Nephron (organoid): Measurements from ENCODE around the gene TRAF1.

Source experiments
- H3K27ac Mint-ChIP-seq, 3 experiments: 2 replicates each; pipeline ENCODE4 v1.8.0; 2020; ENCODE audit warnings: mixed read lengths in 3 of 3, mild to moderate bottlenecking in 2 of 3, moderate library complexity in 1 of 3
- H3K27me3 Mint-ChIP-seq: 2 replicates; pipeline ENCODE4 v1.8.0; 2021; ENCODE audit warnings: low read depth, mild to moderate bottlenecking, moderate library complexity, mixed read lengths
- H3K36me3 Mint-ChIP-seq: 2 replicates; pipeline ENCODE4 v1.8.0; 2020; ENCODE audit warnings: low read depth, mixed read lengths
- H3K4me1 Mint-ChIP-seq: 2 replicates; pipeline ENCODE4 v1.8.0; 2020; ENCODE audit warnings: mixed read lengths
- H3K4me3 Mint-ChIP-seq, 3 experiments: 2 replicates each; pipeline ENCODE4 v1.8.0; 2020; ENCODE audit warnings: mild to moderate bottlenecking in 3 of 3, mixed read lengths in 3 of 3, moderate library complexity in 2 of 3
- H3K9me3 Mint-ChIP-seq: 2 replicates; pipeline ENCODE4 v1.8.0; 2020; ENCODE audit warnings: mixed read lengths
- TF ChIP-seq, protein P1 (sequence below), 3 experiments: fragments of 200-600 bp; sonication (generic); IDR thresholded peaks; one replicate each; pipeline ENCODE4 v1.5.0; 2021; ENCODE audit warnings: antibody characterized with exemption in 3 of 3; ENCODE audit not compliant: unreplicated experiment in 3 of 3

Gene TRAF1

DNA sequence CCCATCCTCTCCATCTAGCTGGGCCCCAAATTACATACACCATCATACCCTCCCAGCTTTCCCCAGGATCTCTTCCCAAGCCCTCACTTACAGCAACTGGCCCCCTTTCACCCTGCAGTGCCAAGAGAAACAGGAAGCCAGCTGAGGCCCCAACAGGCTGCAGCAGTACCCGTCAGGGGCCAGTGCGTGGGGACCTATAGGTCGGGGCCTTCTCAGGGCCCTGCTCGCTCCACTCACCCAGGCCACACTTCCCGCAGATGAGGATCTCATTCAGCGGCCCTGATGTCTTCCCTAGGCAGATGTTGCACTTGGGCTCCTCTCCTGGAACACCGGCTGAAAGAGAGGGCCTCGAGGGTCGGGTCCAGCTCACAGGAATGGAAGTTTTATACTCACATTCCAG lies 56.4 kb downstream of the TRAF1 start:
- TF ChIP-seq, protein P1, sequence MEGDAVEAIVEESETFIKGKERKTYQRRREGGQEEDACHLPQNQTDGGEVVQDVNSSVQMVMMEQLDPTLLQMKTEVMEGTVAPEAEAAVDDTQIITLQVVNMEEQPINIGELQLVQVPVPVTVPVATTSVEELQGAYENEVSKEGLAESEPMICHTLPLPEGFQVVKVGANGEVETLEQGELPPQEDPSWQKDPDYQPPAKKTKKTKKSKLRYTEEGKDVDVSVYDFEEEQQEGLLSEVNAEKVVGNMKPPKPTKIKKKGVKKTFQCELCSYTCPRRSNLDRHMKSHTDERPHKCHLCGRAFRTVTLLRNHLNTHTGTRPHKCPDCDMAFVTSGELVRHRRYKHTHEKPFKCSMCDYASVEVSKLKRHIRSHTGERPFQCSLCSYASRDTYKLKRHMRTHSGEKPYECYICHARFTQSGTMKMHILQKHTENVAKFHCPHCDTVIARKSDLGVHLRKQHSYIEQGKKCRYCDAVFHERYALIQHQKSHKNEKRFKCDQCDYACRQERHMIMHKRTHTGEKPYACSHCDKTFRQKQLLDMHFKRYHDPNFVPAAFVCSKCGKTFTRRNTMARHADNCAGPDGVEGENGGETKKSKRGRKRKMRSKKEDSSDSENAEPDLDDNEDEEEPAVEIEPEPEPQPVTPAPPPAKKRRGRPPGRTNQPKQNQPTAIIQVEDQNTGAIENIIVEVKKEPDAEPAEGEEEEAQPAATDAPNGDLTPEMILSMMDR (IDR thresholded peaks at IDR 0.05; ENCODE audit: unreplicated experiment in 3 of 3) = no peak
- H3K4me1 Mint-ChIP-seq = peaks cover 24% of the 10 kb centered on the region
- no peaks in the 10 kb centered on the region for H3K27me3 Mint-ChIP-seq
- peak overlapping the region in 2 of 3 experiments; percentile 35 to 40 for H3K4me3 Mint-ChIP-seq
- H3K9me3 Mint-ChIP-seq = no peaks in the 10 kb centered on the region
- peak overlapping the region in 1 of 3 experiments; percentile 41 for H3K27ac Mint-ChIP-seq
- peaks cover 8% of the 10 kb centered on the region for H3K36me3 Mint-ChIP-seq

GRCh38 chr9:120869726-120870125 lies 56.9 kb downstream of the TRAF1 start:
- H3K4me1 Mint-ChIP-seq = peaks cover 26% of the 10 kb centered on the region
- no peaks in the 10 kb centered on the region for H3K9me3 Mint-ChIP-seq
- H3K27me3 Mint-ChIP-seq = no peaks in the 10 kb centered on the region
- H3K36me3 Mint-ChIP-seq = peaks cover 8% of the 10 kb centered on the region
- H3K4me3 Mint-ChIP-seq = peak overlapping the region in 2 of 3 experiments; percentile 19 to 90
- TF ChIP-seq, protein P1 (IDR thresholded peaks at IDR 0.05; ENCODE audit: unreplicated experiment in 3 of 3) = no peak
- peak overlapping the region in 2 of 3 experiments; percentile 41 to 85 for H3K27ac Mint-ChIP-seq

DNA sequence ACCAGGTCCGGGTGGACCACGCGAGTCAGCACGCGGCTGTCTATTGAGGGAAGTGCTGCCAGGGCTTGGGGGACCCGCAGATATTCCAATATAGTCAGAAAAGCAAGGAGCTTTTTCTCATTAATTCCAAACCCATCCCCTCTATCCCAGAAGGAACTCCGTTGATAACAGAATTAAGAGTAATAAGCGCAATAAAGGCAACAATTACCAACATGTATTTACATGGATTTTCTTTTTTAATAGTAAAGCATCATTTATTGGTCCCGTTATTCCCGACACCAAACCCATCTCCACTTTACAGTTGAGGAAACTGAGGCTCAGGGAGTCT lies 57.3 kb downstream of the TRAF1 start:
- H3K4me1 Mint-ChIP-seq = peaks cover 26% of the 10 kb centered on the region
- peak overlapping the region; percentile 78 to 94 (median 85) for H3K27ac Mint-ChIP-seq
- H3K27me3 Mint-ChIP-seq = no peaks in the 10 kb centered on the region
- H3K4me3 Mint-ChIP-seq = peak overlapping the region; percentile 88 to 90 (median 89)
- TF ChIP-seq, protein P1 (IDR thresholded peaks at IDR 0.05; ENCODE audit: unreplicated experiment in 3 of 3) = no peak
- no peaks in the 10 kb centered on the region for H3K9me3 Mint-ChIP-seq
- H3K36me3 Mint-ChIP-seq = peaks cover 8% of the 10 kb centered on the region

DNA sequence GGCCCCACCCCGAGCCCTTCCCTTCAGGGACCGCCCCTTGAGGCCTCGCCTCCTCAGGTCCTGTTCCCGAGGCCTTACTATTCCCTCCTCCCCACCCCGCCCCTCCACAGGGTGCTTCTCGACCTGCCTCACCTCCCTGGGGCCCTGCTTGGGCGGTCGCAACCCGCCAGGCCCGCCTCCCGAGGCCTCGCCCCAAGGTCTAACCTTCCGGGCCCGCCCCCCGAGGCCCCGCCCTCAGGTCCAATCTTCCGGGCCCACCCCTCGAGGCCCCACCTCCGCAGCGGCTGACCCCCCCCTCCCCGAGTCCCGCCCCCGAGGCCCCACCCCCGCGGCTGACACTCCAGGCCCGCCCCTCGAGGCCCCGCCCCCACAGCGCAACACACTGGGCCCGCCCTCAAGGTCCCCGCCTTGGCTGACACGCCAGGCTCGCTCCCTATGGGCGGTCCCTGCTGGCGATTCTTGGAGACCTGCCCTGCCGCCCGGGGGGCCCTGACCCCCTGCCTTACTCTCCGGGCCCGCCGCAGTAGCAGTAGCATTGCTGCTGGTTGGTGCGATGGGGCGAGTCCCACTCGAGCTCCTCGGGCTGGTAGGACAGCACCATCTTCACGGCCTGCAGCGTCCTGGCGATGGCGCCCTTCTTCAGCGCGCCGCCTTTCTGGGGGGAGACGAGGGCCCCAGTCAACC lies 57.8 kb downstream of the TRAF1 start:
- peak overlapping the region; percentile 78 to 94 (median 85) for H3K27ac Mint-ChIP-seq
- peaks cover 25% of the 10 kb centered on the region for H3K4me1 Mint-ChIP-seq
- H3K27me3 Mint-ChIP-seq = no peaks in the 10 kb centered on the region
- TF ChIP-seq, protein P1 (IDR thresholded peaks at IDR 0.05; ENCODE audit: unreplicated experiment in 3 of 3) = peak; percentile 19 to 45 (median 35)
- H3K9me3 Mint-ChIP-seq = no peaks in the 10 kb centered on the region
- H3K4me3 Mint-ChIP-seq = peak overlapping the region; percentile 88 to 90 (median 89)
- peaks cover 10% of the 10 kb centered on the region for H3K36me3 Mint-ChIP-seq

DNA sequence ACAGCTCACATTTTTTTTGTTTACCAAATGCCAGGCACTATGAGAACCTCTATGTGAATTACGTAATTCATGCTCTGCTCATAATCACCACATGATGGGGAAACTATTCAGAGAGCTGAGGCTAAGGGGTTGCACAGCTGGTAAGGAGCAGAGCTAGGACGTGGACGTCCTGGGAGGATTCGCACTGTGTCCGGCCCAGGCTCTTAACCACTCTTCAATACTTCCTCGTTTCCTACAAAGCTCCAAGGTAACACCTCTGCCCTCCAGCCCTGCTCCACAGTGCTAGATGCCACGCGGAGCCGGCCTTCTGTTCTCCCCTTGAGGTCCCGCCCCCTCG lies 58.3 kb downstream of the TRAF1 start:
- H3K4me1 Mint-ChIP-seq = peaks cover 20% of the 10 kb centered on the region
- peak overlapping the region; percentile 74 to 80 (median 78) for H3K4me3 Mint-ChIP-seq
- no peaks in the 10 kb centered on the region for H3K9me3 Mint-ChIP-seq
- H3K27me3 Mint-ChIP-seq = no peaks in the 10 kb centered on the region
- peaks cover 4% of the 10 kb centered on the region for H3K36me3 Mint-ChIP-seq
- H3K27ac Mint-ChIP-seq = peak overlapping the region; percentile 17 to 66 (median 61)
- TF ChIP-seq, protein P1 (IDR thresholded peaks at IDR 0.05; ENCODE audit: unreplicated experiment in 3 of 3) = no peak
